HG03521 (cell line): Measurements from ENCODE around the gene APAF1.
"Not testable (repeated sequence)": the region's sequence is repeated elsewhere in the genome, so short reads cannot be mapped to it uniquely, and the experiment has no call there.

Experiments
- ATAC-seq: cut with Tn5 transposase; IDR thresholded peaks from one replicate; pipeline ENCODE4 v1.9.1; 2021; ENCODE audit warnings: mild to moderate bottlenecking, moderate library complexity; ENCODE audit not compliant: unreplicated experiment

Gene APAF1

GRCh38 chr12:98751580-98752115 lies 106.6 kb downstream of the APAF1 start:
- no peak for ATAC-seq

GRCh38 chr12:98752726-98753125 lies 107.6 kb downstream of the APAF1 start:
- ATAC-seq, result no peak

GRCh38 chr12:98754095-98754494 lies 109.0 kb downstream of the APAF1 start:
- ATAC-seq, result peak; percentile 99

GRCh38 chr12:98755855-98756254 lies 110.8 kb downstream of the APAF1 start:
- not testable (repeated sequence) for ATAC-seq

- ATAC-seq, result no peak
These were observed 112.4 kb downstream of the APAF1 start for GRCh38 chr12:98757455-98757854.

- no peak for ATAC-seq
These were observed 113.2 kb downstream of the APAF1 start for GRCh38 chr12:98758331-98758730.

GRCh38 chr12:98763656-98764055 lies 118.6 kb downstream of the APAF1 start:
- ATAC-seq, result no peak

- no peak for ATAC-seq
These were observed 122.2 kb downstream of the APAF1 start for GRCh38 chr12:98767248-98767647.

- no peak for ATAC-seq
These were observed 124.0 kb downstream of the APAF1 start for GRCh38 chr12:98769068-98769467.

- no peak for ATAC-seq
These were observed 125.1 kb downstream of the APAF1 start for GRCh38 chr12:98770230-98770629.

GRCh38 chr12:98771811-98772752 lies 127.0 kb downstream of the APAF1 start:
- ATAC-seq, result no peak

GRCh38 chr12:98772818-98773217 lies 127.7 kb downstream of the APAF1 start:
- no peak for ATAC-seq

GRCh38 chr12:98780261-98780660 lies 135.2 kb downstream of the APAF1 start:
- ATAC-seq, result no peak

GRCh38 chr12:98783420-98783819 lies 138.3 kb downstream of the APAF1 start:
- no peak for ATAC-seq
